Bronchial epithelial cell (primary cell): ENCODE results near the gene PPP3R1. TPM values are rescaled to one million over a fixed set of nuclear protein-coding genes. Genes with fewer than 3 reads are reported as not detected.
A peak's percentile ranks its signal among the peaks of the same experiment; 100 is the strongest.

ENCODE experiments used
- DNase-seq: peaks from one replicate; pipeline ENCODE4 v3.0.0-alpha.2; 2010; ENCODE audit warnings: low read depth
- FAIRE-seq: peaks from 2 replicates; lab custom pipeline; 2011; peaks lifted over from hg19 to GRCh38; lab: Jason Lieb, UNC
- H3K27me3 ChIP-seq: 2 replicates; pipeline ENCODE4 v1.5.1; 2011; ENCODE audit warnings: low read length; ENCODE audit not compliant: control insufficient read depth, insufficient read depth
- H3K36me3 ChIP-seq: 2 replicates; pipeline ENCODE4 v1.5.1; 2011; ENCODE audit warnings: low read length; ENCODE audit not compliant: control insufficient read depth, insufficient read depth
- H3K4me3 ChIP-seq: 2 replicates; pipeline ENCODE4 v1.5.1; 2011; ENCODE audit warnings: mild to moderate bottlenecking, low read depth, low read length, control low read depth
- total RNA-seq: library from RNA; depleted of rRNA; stranded (reverse); fragments of >200 nt; gene quantifications from 2 replicates; pipeline ENCODE4 v1.2.1, GENCODE V29; 2014
- TF ChIP-seq, protein P1 (sequence below): IDR thresholded peaks from 2 replicates; pipeline ENCODE4 v1.5.1; 2011; ENCODE audit warnings: mild to moderate bottlenecking, moderate library complexity, low read length, control low read depth, inconsistent platforms; ENCODE audit not compliant: insufficient read depth, severe bottlenecking

Gene PPP3R1
- total RNA-seq, 1 donor from 2014 or later: 19.2 TPM

DNA sequence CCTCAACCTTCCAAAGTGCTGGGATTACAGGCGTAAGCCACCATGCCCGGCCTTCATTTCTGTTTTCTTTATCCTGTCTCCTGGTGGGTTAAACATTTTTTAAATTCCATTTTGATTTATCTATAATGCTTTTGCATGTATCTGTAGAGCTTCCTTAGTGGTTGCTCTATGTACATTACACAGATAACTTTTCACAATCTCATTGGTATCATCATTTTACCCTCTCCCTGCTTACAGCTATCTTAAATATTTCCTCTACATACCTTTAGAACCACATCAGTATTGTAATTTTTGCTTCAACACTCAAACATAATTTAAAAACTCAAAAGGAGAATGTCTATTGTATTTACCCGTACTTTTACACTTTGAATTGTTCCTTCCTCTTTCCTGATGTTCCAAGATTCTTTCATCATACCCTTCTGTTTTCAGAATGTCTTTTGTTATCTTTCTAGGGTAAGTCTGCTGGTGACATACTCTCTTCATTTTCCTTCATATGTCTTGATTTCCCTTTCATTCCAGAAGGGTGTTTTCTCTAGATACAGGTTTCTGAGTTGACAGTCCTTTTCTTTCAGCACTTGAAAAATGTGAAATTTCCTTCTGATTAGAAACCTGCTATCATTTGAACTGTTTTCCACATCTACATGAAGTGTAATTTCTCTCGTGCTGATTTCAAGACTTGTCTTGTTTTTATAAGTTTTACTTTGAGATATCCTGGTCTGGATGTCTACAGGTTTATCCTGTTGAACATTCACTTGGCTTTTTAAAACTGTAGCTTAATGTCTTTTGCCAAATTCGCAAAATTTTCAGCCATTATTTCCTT is 21.9 kb downstream of the PPP3R1 start:
- Histone ChIP-seq H3K36me3 (no peaks in the 10 kb centered on the region), H3K4me3 (no peak overlapping the region), H3K27me3 (no peaks in the 10 kb centered on the region)
- FAIRE-seq (no peak), DNase-seq (no peak)
- TF ChIP-seq, protein P1, sequence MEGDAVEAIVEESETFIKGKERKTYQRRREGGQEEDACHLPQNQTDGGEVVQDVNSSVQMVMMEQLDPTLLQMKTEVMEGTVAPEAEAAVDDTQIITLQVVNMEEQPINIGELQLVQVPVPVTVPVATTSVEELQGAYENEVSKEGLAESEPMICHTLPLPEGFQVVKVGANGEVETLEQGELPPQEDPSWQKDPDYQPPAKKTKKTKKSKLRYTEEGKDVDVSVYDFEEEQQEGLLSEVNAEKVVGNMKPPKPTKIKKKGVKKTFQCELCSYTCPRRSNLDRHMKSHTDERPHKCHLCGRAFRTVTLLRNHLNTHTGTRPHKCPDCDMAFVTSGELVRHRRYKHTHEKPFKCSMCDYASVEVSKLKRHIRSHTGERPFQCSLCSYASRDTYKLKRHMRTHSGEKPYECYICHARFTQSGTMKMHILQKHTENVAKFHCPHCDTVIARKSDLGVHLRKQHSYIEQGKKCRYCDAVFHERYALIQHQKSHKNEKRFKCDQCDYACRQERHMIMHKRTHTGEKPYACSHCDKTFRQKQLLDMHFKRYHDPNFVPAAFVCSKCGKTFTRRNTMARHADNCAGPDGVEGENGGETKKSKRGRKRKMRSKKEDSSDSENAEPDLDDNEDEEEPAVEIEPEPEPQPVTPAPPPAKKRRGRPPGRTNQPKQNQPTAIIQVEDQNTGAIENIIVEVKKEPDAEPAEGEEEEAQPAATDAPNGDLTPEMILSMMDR: no peak

DNA sequence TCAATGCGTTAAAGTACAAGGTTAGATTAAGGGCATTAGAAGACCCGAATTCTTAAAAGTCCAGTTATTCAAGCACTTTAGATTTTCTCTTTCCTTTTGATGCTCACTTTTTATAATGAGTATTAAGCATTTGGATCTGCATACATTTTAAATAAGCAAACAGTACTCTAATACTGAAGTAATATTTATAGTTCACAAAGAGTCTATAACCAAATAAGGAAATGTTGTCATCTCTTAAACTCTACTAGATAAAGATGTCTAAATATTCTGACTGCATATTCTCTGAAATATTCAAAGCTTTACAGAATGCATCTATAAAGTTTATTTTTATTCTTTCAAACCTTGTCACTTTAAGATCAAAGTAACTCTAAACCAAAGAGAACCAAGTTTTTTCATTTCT is 25.5 kb downstream of the PPP3R1 start:
- no peak overlapping the region for H3K4me3 ChIP-seq
- TF ChIP-seq, protein P1: no peak
- no peaks in the 10 kb centered on the region for H3K27me3 ChIP-seq
- no peaks in the 10 kb centered on the region for H3K36me3 ChIP-seq
- FAIRE-seq (no peak), DNase-seq (no peak)

- DNase-seq (peak; percentile 42), FAIRE-seq (peak; percentile 66)
- Histone ChIP-seq H3K4me3 (no peak overlapping the region), H3K36me3 (no peaks in the 10 kb centered on the region), H3K27me3 (no peaks in the 10 kb centered on the region)
- TF ChIP-seq, protein P1: peak; percentile 43
Measured at GRCh38 chr2:68225119-68225632, 27.2 kb downstream of the PPP3R1 start.

DNA sequence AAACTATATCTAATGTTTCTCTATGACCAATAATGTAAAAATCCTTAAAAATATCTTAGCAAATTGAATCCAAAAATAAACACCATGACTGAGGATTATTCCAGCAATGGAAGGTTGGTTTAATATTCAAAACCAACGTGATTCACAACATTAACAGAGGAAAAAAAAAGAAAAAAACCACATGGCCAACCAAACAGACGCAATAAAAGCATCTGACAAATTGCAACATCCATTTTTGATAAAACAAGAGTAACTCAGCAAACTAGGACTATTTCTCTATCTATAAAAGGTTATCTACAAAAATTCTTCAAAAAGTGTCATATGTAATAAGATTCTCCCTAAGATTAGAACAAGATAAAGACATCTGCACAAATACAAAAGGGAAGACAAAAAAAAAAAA is 28.9 kb downstream of the PPP3R1 start:
- no peak for DNase-seq
- FAIRE-seq: no peak
- no peaks in the 10 kb centered on the region for H3K27me3 ChIP-seq
- H3K36me3 ChIP-seq: no peaks in the 10 kb centered on the region
- no peak overlapping the region for H3K4me3 ChIP-seq
- TF ChIP-seq, protein P1: no peak

GRCh38 chr2:68222287-68222686 is 30.0 kb downstream of the PPP3R1 start:
- H3K4me3 ChIP-seq: no peak overlapping the region
- TF ChIP-seq, protein P1: no peak
- FAIRE-seq: no peak

More at GRCh38 chr2:68222287-68222686, 30.0 kb downstream of the PPP3R1 start:
- DNase-seq: no peak
- H3K36me3 ChIP-seq: no peaks in the 10 kb centered on the region
- no peaks in the 10 kb centered on the region for H3K27me3 ChIP-seq
